ENCODE data around the gene KNSTRN.

Gene KNSTRN

DNA sequence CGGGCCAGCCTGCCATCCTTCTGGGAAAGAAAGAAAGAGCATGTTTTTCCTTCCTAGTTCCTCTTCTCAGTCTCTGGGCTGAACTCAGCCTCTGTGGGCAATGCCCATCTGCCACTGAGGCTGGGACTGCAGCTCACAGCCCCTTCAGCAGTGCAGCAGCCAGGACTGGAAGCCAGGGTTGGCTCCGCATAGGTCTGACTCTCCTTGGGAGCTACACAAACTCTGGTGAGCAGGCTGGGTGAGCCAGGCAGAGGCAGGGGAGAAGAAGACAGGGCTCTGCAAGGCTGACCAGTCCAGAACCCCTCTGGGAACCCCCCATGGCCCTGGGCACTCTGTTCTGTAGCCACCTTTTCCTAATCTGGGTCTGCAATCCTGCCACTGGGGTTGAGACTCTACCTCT lies 20.9 kb upstream of the KNSTRN start:
- H3K4me3 ChIP-seq (ENCODE audit: low read depth, low read length) = no peak overlapping the region
- TF ChIP-seq, protein P1, sequence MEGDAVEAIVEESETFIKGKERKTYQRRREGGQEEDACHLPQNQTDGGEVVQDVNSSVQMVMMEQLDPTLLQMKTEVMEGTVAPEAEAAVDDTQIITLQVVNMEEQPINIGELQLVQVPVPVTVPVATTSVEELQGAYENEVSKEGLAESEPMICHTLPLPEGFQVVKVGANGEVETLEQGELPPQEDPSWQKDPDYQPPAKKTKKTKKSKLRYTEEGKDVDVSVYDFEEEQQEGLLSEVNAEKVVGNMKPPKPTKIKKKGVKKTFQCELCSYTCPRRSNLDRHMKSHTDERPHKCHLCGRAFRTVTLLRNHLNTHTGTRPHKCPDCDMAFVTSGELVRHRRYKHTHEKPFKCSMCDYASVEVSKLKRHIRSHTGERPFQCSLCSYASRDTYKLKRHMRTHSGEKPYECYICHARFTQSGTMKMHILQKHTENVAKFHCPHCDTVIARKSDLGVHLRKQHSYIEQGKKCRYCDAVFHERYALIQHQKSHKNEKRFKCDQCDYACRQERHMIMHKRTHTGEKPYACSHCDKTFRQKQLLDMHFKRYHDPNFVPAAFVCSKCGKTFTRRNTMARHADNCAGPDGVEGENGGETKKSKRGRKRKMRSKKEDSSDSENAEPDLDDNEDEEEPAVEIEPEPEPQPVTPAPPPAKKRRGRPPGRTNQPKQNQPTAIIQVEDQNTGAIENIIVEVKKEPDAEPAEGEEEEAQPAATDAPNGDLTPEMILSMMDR (IDR thresholded peaks at IDR 0.05; ENCODE audit: low read depth, low read length, missing control alignments) = no peak
- no peak for DNase-seq (ENCODE audit: low read depth)
- in situ Hi-C loops (cut with HindIII; ENCODE audit: low sequenced_read_pairs) = no loop called here

DNA sequence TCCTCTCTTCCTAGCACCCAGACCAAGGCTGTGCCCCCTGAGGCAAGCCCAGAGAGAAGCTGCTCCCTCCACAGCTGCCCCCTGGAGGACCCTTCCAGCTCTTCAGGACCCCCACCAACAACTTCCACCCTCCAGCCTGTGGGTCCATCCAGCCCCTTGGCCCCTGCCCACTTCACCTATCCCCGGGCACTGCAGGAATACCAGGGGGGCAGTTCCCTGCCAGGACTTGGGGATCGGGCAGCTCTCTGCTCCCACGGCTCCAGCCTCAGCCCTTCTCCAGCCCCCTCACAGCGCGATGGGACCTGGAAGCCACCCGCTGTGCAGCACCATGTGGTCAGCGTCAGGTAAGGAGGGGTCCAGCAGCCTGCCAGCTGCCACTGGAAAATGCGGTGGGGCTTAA lies 18.9 kb upstream of the KNSTRN start:
- no peak overlapping the region for H3K4me3 ChIP-seq (ENCODE audit: low read depth, low read length)
- in situ Hi-C loops (cut with HindIII; ENCODE audit: low sequenced_read_pairs) = no loop called here
- TF ChIP-seq, protein P1 (IDR thresholded peaks at IDR 0.05; ENCODE audit: low read depth, low read length, missing control alignments) = no peak
- no peak for DNase-seq (ENCODE audit: low read depth)

- DNase-seq (ENCODE audit: low read depth) = no peak
- TF ChIP-seq, protein P1 (IDR thresholded peaks at IDR 0.05; ENCODE audit: low read depth, low read length, missing control alignments) = no peak
- no peak overlapping the region for H3K4me3 ChIP-seq (ENCODE audit: low read depth, low read length)
- in situ Hi-C loops (cut with HindIII; ENCODE audit: low sequenced_read_pairs) = no loop called here
Observed at GRCh38 chr15:40364251-40364650, 18.3 kb upstream of the KNSTRN start.

DNA sequence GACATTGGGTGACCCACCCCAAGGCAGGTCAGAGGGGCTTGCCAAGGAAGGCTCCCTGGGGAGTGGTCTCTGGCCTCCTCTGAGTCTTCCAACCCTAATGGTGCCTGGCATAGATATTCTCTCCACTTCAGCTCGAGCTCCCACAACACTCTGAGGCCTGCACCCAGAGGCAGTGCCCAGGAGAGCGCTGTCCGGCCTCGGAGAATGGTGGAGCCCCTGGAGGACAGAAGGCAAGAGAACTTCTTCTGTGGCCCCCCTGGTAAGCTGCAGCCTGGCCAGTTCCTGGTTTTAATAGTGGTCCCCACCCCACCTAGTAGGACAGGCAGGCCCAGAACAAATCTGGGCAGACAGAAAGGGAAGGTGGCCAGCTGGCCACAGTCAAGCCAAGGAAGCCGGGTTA lies 17.5 kb upstream of the KNSTRN start:
- no peak overlapping the region for H3K4me3 ChIP-seq (ENCODE audit: low read depth, low read length)
- DNase-seq (ENCODE audit: low read depth) = no peak
- in situ Hi-C loops (cut with HindIII; ENCODE audit: low sequenced_read_pairs) = no loop called here
- TF ChIP-seq, protein P1 (IDR thresholded peaks at IDR 0.05; ENCODE audit: low read depth, low read length, missing control alignments) = no peak

DNA sequence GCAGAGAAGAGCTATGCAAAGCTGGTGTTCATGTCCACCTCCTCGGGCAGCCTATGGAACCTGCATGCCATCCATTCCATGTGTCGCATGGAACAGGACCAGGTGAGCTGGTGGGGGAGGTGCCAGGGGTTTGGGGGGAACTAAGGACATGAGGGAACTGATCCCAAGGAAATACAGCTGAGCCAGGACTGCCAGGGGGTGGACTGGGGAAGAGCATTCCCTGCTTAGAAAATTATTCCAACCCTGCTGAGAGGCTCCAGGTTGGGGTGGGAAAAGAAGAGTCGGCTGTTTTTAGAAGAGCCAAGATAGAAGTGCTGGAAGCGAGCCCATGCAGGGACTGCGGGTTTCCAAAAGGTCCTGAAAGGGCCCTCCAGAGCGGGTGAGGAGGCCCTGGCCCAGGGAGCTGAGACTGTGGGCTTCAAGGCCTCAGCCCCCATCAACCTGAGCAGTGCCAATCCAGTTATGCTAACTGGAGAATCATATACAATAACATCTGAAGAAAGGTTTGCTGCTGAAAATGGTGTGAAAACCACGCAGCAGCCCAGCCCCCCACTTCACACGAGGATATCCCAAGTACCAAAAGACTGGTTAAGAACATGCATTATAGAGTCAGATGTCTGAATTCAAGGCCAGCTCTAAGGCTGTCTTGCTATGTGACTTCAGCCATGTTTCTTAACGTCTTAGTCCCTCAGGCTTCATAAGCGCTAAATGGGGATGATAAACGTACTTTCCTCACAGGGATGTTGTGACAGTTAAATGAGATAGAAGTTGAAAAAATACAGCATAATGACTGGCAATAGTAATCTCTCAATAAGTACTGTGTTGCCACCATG lies 16.7 kb upstream of the KNSTRN start:
- TF ChIP-seq, protein P1 (IDR thresholded peaks at IDR 0.05; ENCODE audit: low read depth, low read length, missing control alignments) = no peak
- in situ Hi-C loops (cut with HindIII; ENCODE audit: low sequenced_read_pairs) = no loop called here
- no peak for DNase-seq (ENCODE audit: low read depth)
- H3K4me3 ChIP-seq (ENCODE audit: low read depth, low read length) = no peak overlapping the region

DNA sequence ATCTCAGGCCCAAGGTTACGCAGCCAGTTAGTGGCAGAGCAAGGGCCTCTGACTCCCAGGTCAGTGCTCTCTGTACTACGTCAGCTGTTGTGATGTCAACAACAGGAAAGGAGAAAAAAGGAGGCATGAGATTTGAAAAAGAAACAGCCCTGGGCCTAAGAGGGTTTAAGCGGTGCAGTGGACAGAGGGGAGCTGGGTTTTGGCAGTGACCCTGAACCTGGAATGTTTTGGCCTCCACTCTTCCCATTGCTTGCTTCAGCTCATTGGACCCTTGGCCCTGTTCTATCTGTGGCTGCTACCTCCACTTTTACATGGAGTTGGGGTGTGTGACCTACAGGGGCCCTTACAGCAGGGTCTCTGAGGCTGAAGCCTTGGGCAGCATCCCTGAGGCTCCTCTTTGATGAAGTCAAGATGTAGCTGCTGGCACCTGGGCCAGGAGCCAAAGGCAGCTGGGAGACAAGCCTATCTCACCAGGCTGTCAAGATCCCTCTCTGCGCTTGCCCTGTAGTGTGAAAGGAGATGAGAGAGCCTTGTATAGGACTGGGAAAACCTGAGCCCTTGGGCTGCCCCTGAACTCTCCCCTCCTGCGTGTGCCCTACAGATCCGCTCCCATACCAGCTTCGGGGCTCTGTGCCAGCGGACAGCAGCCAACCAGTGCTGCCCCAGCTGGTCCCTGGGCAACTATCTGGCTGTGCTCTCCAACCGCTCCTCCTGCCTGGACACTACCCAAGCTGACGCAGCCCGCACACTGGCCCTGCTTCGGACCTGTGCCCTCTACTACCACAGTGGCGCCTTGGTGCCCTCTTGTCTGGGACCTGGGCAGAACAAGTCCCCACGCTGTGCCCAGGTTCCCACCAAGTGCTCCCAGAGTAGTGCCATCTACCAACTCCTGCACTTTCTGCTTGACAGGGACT lies 15.8 kb upstream of the KNSTRN start:
- no peak overlapping the region for H3K4me3 ChIP-seq (ENCODE audit: low read depth, low read length)
- TF ChIP-seq, protein P1 (IDR thresholded peaks at IDR 0.05; ENCODE audit: low read depth, low read length, missing control alignments) = no peak
- DNase-seq (ENCODE audit: low read depth) = no peak
- in situ Hi-C loops (cut with HindIII; ENCODE audit: low sequenced_read_pairs) = no loop called here
